HuH-7.5 (cell line): ENCODE measurements around the gene ARFRP1.

Experiments
- DNase-seq: peaks from one replicate; pipeline ENCODE4 v3.0.0; 2011; ENCODE audit warnings: low spot score

Gene ARFRP1

GRCh38 chr20:63691711-63692435, 15.9 kb downstream of the ARFRP1 start:
- DNase-seq, result no peak

- DNase-seq, result no peak
Measured at GRCh38 chr20:63690898-63691710, 16.7 kb downstream of the ARFRP1 start.

GRCh38 chr20:63690003-63690897, 17.5 kb downstream of the ARFRP1 start:
- DNase-seq, result no peak

- no peak for DNase-seq
Measured at GRCh38 chr20:63689046-63690002, 18.5 kb downstream of the ARFRP1 start.

GRCh38 chr20:63688228-63689045, 19.3 kb downstream of the ARFRP1 start:
- no peak for DNase-seq

GRCh38 chr20:63687419-63688178, 20.2 kb downstream of the ARFRP1 start:
- no peak for DNase-seq

GRCh38 chr20:63686492-63687321, 21.1 kb downstream of the ARFRP1 start:
- DNase-seq, result no peak

- DNase-seq, result no peak
Measured at GRCh38 chr20:63686094-63686491, 21.7 kb downstream of the ARFRP1 start.

GRCh38 chr20:63685269-63686026, 22.3 kb downstream of the ARFRP1 start:
- no peak for DNase-seq

- no peak for DNase-seq
Measured at GRCh38 chr20:63682384-63683139, 25.2 kb downstream of the ARFRP1 start.

GRCh38 chr20:63681609-63682142, 26.1 kb downstream of the ARFRP1 start:
- DNase-seq, result no peak

GRCh38 chr20:63680857-63681608, 26.7 kb downstream of the ARFRP1 start:
- DNase-seq, result no peak

GRCh38 chr20:63680427-63680826, 27.3 kb downstream of the ARFRP1 start:
- DNase-seq, result no peak

GRCh38 chr20:63679799-63680305, 27.9 kb downstream of the ARFRP1 start:
- no peak for DNase-seq

GRCh38 chr20:63678667-63679465, 28.9 kb downstream of the ARFRP1 start:
- DNase-seq, result no peak
